ENCODE data around the gene PDGFA.

PDGFA gene

DNA sequence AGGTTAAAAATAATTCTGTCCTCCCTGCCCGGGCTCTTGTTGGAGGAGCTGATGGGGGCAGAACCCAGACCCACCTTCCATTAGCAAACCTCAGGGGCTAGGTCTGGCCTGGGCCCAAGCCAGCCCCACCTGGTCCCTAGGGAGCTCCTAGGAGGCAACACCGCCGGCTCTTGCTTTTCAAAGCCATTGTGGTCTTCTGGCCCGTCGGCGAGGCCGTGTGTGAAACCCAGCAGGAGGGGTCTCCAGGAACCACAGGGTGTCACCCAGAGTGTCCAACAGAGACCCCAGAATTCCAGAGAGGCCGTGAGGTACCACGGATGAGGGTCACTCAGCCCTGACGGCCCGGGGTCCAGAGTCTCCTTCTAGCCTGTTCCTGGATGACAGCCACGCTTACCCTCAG lies 16.6 kb upstream of the PDGFA start:
- no peak for FAIRE-seq

DNA sequence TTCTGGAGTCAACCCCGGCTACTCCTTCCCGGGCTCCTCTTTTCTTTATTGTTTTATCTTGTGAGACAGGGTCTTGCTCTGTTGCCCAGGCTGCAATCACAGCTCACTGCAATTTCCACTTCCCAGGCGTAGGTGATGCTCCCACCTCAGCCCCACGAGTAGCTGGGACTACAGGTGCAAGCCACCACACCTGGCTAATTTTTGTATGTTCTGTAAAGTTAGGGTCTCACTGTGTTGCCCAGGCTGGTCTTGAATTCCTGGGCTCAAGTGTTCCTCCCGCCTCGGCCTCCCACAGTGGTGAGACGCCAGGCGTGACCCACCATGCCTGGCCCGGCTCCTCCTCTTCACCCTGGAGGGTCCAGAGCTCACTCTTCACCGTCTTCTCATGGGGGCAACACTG lies 15.3 kb upstream of the PDGFA start:
- no peak for FAIRE-seq

DNA sequence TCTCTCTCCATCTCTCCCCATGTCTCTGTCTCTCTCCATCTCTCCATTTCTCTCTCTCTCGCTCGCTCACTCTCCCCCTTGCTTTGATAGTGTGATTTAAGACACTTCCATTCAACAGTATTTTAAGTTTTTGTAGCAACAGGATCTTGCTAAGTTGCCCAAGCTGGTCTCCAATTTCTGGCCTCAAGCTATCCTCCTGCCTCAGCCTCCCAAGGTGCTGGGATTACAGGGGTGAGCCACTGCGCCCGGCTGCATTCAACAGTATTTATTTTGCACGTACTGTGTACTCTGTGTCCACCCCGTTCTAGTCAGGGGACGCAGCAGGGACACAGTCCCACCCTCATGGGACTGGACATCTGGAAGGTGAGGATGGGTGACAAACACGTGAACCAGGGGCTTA lies 14.4 kb upstream of the PDGFA start:
- no peak for FAIRE-seq

DNA sequence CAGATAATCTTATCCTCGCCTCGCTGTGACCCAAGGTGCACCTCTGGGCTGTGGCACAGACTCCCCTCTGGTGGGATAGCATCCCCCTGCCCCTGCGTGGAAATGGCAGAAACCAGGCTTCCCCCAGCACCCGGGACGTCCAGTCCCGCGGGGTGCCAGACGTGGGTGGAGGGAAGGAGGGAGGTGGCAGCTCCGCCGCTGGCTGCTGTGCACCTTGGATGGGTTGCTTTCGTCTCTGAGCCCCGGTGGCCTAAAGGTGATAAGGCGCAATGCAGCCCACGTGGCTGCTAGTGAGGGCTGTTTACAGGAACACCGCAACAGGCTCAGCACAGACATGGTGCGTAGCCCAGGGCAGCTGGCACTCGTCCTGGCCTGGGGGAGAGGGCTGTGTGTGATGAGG lies 13.6 kb upstream of the PDGFA start:
- no peak for FAIRE-seq

DNA sequence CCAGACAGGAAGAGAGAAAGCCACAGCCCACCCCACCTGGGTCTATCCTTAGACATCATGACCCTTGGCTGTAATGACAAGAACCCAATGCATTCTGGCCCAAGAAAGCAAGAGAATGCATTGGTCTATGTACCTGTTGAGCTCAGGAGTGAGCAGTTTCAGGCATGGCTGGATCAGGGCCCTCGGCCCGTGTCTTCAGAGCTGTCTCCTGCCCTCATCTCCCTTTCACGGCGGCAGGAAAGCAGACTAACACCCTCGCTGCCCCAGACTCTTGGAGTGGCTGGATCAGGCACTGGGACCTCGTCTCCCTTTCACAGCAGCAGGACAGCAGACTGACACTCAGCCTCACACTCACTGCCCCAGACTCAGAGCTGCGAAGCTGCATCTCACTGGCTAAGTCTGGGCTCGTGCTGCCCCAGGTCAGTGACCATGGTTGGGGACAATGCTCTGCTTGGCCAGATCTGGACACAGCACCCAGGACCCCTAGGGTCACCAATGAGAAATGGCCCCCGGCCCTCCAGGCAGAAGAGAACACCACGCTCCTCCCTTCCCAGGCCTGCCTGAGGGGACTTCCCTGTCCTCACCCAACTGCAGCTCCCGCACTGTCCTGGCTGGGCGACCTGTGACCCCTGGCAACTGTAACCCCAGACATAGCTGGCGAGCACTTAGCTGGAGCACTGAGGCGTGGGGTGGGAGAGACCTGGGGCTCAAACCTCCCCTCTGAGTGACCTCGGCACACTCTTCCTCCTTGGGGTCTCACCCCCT lies 12.9 kb upstream of the PDGFA start:
- no peak for FAIRE-seq

DNA sequence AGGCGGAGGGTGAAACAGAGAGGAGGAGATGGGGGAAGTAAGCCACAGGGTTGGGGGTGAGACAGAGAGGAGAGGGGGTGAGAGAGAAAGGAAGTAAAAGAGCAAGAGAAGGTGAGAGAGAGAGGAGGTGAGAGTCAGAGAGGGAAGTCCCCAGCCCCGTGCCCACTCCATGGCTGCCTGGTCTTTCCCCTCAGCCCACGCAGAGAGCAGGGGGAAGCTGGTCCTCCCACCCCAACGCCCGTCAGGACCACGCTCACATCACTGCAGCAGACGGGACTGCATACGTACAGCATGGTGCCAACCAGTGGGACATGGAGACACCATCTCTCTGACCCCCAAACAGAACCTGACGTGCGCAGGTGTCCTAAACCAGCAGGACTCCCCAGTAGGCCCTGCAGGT lies 12.1 kb upstream of the PDGFA start:
- FAIRE-seq = no peak

DNA sequence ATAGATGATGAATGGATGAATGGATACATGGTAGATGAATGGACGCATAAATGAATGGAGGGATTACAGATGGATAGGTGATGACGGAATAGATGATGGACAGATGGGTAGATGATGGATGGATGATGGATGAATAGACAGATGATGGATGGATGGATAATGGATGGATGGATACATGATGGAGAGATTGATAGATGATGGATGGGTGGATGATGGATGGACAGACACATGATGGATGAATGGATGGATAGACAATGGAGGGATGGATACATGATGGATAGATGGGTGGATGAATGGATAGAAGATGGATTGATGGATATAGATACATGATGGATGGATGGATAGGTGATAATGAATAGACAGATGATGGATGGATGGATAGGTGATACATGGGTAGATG lies 8.8 kb upstream of the PDGFA start:
- no peak for FAIRE-seq

DNA sequence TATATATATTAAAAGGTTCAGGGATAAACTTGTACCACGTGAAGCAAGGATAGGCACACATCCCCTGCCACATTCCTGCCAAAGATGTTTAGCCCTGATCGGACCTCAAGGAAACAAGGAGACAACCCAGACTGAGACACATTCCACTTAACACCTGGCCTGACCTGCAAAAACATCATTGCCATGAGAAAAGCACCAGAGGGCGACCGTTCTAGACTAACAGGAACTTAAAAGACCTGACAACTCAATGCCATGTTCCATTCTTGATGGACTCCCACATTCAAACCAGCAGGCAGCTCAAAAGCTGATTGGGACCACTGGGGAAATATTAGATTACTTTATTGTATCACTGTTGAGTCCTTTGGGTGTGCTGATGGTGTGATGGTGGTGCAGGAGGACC lies 8.1 kb upstream of the PDGFA start:
- FAIRE-seq = no peak

DNA sequence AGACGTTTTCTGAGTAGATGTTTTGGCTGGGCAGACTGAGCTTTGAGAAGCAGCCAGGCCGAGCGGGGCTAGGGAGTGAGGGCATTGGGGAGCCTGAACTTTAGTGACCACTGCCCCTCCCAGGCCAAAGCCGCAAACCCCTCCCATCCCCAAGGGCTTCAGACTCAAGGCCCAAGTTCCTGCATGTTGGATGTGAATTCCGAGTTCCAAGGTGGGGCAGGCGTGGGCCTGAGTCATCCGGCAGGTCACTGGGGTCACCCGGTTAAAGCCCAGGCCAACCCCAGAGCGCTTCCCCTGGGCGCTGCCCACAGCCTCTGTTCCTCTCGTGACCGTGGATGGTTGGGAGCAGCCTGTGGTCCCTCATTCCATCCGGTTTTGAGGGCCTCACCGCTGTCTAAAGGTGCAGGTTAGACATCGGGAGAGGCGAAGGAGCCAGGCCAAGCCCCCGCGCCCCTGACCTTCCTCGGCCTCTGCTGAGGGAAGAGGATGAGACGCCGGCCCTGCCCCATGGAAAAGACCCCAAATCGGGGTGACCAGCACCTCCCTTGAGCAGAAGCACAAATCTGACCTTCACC lies 6.9 kb upstream of the PDGFA start:
- FAIRE-seq = no peak

DNA sequence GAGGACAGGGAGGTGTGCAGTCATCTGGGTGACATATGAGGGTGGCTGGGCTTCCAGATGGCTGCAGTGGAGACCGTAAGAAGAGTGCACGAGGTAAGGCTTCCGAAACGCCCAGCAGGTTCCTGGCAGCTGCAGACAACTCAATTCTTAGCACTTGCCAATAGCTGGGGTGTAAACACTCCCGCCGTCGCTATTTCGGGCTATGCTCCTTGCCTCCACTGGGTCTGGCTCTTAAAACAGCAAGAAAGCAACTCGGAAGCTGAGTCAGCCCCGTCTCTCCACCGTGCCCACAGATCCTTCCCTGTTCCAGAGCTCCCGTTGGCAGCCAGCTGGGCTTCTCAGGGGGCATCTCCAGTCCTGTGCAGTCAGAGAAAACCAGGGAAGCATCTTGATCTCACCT lies 6.1 kb upstream of the PDGFA start:
- FAIRE-seq = no peak

DNA sequence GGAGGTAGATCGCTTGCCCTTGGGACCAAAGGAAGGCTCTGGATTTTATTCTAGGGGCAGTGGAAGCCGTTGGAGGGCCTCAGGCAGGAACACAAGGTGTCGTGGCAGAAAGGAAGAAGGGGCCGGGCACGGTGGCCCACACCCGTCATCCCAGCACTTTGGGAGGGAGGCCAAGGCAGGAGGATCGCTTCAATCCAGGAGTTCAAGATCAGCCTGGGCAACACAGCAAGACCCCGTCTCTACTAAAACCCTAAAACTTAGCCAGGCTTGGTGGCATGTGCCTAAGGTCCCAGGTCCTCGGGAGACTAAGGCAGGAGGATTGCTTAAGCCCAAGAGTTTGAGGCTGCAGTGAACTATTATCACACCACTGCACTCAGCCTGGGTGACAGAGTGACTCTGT lies 5.2 kb upstream of the PDGFA start:
- FAIRE-seq = no peak

DNA sequence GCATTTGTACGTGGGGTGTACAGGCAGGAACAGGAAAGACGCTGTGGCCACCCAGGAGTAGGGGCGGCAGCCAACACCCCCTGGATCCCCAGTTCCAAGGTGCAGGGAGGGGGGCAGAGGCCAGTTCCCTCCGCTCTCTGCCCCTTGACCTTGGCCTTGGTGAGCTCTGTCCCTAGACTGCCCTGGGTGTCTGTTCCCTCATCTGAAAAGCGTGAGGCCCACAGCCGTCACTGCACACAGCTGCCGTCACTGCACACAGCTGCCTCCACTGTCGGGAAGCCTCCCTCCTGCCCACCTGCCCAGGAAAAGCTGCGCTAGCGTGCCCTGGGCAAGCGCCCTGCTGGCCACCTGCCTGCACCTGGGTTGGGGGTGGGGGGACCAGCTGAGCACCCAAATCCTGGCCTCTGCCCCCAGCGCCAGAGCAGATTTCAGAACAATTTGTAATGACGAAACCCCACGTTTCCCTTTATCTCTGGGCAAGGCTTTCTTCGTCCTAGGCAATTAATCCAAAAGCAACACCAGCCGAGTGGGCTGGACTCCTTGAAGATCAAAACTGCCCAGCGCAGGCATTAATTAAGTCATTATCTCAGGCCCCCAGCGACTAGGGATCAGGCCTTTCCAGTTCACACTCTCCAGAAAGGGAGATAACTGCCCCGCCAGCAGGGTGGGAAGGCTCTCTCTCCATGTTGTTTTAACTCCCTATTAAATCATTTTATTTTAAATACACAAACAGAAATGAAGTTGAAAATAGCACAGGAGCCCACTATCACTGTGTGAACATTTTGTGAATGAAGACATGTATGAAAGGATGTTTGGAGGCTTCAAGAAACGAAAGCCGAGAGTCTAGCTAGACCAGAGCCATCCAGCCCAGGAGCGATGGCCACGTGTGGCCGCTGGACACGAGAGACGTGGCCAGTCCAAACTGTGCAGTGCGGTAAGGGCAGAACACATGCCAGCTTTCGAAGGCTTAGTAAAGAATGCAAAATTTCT lies 4.0 kb upstream of the PDGFA start:
- FAIRE-seq = no peak

DNA sequence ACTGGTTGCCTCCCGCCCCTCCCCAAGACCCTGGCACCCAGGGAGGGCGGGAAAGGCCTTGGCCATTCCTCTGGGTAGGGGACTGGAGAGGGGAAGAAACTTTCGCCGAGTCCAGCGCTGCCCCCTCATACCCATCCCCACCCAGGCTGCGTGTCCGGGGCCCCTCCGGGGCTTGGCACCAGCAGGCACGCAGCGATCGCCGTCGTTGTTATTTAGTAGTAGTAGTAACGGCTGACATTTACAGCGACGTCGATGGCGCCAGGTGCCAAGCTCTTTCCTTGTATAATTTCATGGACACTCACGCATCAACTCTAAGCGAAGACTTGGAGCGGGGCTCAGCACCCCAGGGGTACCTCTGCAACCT lies 3.3 kb upstream of the PDGFA start:
- FAIRE-seq = no peak

DNA sequence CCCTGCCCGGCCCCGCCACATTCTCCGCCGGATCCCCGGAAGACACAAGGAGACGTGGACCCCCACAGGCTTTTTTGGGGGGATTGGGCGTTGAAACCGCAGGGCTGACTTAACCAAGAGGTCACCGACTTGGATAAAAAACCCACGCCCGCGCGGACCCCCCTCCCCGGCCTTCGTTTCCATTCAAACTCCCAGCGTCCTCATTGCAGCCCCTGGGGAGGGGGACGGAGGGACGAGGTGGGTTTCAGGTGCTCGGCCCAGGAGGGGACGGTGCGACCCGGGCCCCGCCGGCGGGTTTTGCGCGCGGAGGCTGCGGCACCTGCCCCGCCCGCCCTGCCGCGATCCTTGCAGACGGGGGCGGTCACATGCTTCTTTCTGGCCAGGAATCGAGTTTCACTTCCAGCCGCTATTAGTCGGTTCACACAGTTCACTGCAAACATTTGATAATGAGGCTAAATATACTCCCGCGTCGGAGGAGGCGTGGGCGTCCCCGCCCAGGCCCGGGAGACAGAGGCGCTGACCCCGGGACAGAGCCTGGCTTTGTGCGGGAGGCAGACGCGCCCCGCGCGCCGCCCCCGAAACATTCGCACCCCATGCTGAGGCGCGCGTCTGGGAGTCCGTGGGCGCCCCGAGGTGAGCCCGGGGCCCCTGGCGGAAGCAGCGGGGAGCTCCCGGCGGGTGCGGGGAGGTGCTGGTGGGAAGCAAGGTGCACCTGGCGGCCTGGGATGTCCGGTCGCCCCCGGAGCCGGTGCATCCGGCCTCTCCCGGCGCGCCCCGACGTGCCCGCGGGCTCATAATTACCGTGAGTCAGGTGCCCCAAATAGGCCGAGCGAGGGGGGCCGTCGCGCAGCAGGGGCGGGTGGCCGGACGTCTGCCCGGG lies 2.7 kb upstream of the PDGFA start:
- FAIRE-seq = no peak

DNA sequence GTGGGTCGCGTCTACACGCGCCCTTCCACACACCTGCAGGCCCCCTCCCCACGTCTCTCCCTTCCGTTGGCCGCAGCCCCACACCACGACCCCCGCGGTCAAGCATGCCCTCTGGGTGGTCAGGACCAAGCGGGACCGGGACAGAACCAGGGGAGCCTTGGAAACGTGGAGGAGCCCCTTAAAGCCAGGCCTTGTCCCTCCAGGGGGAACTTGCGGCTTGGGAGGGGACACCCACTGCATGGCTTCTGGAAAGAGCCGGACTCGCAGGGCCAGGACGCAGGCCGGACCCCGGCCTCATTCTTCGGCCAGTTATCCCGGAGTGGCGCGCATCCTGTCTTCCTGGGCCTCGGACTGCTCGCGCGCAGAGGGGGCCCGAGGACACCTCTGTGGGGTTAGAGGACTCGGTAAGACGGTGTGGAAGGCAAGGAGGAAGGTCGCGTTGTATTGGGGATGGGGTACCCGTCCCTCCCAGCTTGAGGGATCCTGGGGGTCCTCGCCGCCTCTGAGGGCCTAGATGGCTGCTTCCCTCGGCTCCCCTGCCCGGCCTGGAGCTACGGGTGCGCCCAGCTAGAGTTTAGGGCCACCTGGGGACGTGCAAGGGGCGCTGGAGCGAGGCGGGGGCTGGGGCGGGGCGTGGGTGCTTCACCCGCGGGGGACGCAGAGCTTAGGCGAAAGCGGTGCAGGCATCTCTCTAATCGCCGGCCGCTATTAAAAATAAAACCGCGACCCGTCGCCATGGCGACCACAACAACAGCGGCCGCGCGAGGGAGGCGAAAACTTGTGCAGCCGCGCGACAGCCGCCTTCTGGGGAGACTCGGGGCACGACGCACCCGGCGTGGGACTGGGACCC lies 1.8 kb upstream of the PDGFA start:
- no peak for FAIRE-seq

DNA sequence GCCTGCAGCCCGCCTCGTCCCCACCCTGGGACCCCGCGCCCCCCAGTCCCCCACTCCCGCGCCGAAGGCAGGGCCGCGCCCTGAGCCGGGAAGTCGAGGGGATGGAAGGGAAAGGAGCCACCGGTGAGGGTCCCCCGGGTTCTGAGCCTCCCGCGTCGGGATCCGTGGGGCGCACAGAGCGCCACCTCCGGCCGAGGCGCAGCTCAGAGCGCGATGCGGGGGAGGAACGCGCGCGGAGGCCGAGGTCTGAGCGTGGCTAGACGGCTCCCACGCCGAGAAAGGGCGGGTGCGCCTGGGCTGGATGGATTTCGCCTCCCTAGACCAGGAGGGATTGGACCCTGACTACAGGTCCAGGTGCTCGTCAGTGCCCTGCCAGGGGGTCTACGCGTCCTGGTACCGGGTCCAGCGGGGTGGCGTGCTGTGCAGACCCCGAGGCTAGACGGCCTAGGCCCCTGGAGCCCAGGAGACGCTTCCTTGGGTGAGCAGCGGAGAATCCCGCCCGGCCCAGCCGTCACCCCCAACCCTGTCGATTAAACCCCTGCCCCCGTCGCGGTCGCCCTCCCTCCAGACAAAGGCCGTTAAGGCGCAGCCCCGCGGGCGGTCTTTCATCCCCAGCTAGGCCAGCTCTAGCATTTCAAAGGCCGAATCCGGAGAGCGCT lies 986 bp upstream of the PDGFA start:
- no peak for FAIRE-seq

DNA sequence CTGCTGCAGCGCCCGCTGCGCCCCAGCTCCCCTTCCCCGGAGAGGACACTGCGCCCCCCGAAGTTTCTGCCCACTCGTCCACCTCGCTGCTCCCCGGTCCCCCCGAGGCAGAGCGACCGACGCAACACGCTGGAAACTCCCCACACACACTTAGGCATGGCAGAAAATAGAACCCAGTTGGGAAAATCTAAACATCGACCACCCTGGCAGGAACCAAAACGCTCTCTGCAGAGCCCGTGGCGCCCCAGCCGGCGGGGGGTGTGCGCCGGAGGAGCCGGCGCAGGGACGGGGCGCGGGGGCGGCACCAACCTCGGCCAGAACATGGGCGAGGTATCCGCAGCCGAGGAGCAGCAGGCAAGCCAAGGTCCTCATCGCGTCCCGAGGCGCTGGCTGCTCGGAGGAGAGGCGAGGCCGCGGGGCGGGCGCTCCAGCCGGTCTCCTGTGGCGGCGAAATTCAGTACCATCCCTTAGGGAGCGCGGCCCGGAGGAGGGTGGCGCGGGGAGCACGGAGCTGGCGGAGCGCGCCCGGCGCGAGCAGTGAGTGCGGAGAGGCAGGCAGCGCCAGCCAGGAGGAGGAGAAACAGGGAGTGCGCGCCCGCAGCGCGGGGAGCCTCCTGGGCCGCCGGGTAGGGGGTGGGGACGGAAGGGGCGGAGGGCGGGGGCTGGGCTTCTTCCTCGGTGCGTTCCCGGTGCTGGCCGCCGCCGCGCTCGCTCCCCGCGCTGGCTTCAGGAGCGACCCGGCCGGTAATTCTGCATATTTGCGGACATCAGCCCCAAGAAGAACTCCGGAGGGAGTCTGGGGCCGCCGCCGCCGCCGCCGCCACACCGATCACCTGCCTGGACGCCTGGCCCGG lies 789 bp downstream of the PDGFA start:
- no peak for FAIRE-seq

DNA sequence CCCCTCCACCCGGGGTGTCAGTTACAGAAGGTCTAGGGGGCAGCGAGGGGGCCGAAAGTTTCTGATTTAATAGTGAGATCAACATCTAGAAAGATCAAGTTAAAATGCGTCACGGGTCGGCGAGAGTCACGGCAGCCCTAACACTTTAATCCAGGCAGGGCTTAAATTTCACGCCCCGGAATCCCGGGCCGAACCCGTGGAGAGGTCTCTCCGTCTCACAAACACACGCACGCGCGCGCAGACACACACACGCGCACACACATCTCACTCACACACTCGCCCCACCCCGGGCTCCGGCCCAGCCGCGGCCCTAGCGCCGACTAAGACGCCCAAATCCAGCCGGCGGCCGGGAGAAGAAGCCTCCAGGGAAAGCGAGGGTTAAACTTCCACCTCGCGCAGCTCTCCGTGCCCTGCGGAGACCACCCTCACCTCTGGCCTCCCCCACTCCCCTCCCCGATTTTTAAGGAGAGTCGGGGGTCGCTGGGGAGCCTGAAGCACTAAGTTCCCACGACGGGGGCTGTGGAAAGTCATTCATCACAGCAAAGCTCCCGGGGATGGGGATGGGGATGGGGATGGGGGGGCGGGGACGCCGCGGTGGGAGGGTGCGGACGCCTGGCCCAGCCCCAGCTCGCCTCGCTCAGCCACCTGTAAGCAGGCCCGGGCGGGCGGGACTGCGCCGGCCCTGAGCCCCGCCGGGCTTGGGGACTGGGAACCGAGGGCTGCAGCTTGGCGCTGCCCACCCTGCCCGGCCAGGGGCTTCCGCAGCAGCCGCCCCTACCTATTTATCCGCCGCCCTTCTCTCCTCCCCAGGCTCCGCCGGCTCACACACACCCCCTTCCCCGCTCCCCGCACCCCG lies 1.6 kb downstream of the PDGFA start:
- no peak for FAIRE-seq
